Jurkat, Clone E6-1 (cell line): ENCODE results near the gene ZNF780A.

Experiments
- DNase-seq: peaks from one replicate; pipeline ENCODE4 v3.0.0-alpha.2; 2011; ENCODE audit warnings: low read depth, low spot score
- H3K4me3 ChIP-seq: 2 replicates; pipeline ENCODE4 v1.5.1; 2011; ENCODE audit warnings: mild to moderate bottlenecking, low read length, control low read depth, moderate library complexity

Gene ZNF780A

GRCh38 chr19:40023969-40024368 is 66.8 kb downstream of the ZNF780A start:
- DNase-seq: no peak
- no peak overlapping the region for H3K4me3 ChIP-seq
